K562 (cell line): ENCODE measurements around the gene ZEB2. TPM values are rescaled to one million over a fixed set of nuclear protein-coding genes. Genes with fewer than 3 reads are reported as not detected.

Experiments used
- ADNP ChIP-seq: fragments of 200-800 bp; sonication (Bioruptor generic); IDR thresholded peaks from 2 replicates; pipeline ENCODE4 v1.6.1; 2016; ENCODE audit warnings: missing genetic modification characterization, missing compliant biosample characterization
- BCOR ChIP-seq: fragments of 450-650 bp; IDR thresholded peaks from 2 replicates; pipeline ENCODE4 v1.6.1; 2016
- CBX3 ChIP-seq, 2 experiments: IDR thresholded peaks; 1 replicate in 1 of 2; 2 replicates in 1 of 2; pipeline ENCODE4 v1.6.1; 2012; ENCODE audit warnings: inconsistent platforms in 2 of 2, low read length in 2 of 2, borderline replicate concordance in 1 of 2, control low read depth in 1 of 2
- CC2D1A ChIP-seq: fragments of 450-650 bp; IDR thresholded peaks from 2 replicates; pipeline ENCODE4 v1.6.1; 2017; ENCODE audit warnings: mild to moderate bottlenecking
- DIDO1 ChIP-seq: fragments of 450-650 bp; IDR thresholded peaks from 2 replicates; pipeline ENCODE4 v1.6.1; 2016; ENCODE audit warnings: low read depth, missing biosample characterization, missing genetic modification characterization
- EHMT2 ChIP-seq: fragments of 450-650 bp; IDR thresholded peaks from 2 replicates; pipeline ENCODE4 v1.6.1; 2018; ENCODE audit warnings: antibody characterized with exemption
- HMG20B ChIP-seq: fragments of 250-450 bp; sonication (Bioruptor Pico); IDR thresholded peaks from 2 replicates; pipeline ENCODE4 v1.5.0; 2021; ENCODE audit warnings: mild to moderate bottlenecking
- HSF4 ChIP-seq: fragments of 250-450 bp; sonication (Bioruptor Pico); IDR thresholded peaks from 2 replicates; pipeline ENCODE4 v2.1.2; 2022; ENCODE audit warnings: mild to moderate bottlenecking, moderate library complexity, borderline replicate concordance
- MTF1 ChIP-seq: fragments of 250-450 bp; sonication (Bioruptor Pico); IDR thresholded peaks from 2 replicates; pipeline ENCODE4 v1.9.0; 2021; ENCODE audit warnings: moderate library complexity, mild to moderate bottlenecking, inconsistent platforms, borderline replicate concordance
- MYNN ChIP-seq, 2 experiments: sonication (generic); formaldehyde crosslinking in 1 of 2; IDR thresholded peaks; 2 replicates each; pipeline versions ENCODE4 v1.5.0 to v1.6.1; 2016 to 2020; ENCODE audit warnings: antibody characterized with exemption in 1 of 2, missing genetic modification reagents in 1 of 2
- NCOA6 ChIP-seq: fragments of 450-650 bp; IDR thresholded peaks from 2 replicates; pipeline ENCODE4 v1.6.1; 2017; ENCODE audit warnings: mild to moderate bottlenecking
- PHF20 ChIP-seq: fragments of 450-650 bp; IDR thresholded peaks from 2 replicates; pipeline ENCODE4 v1.6.1; 2018; ENCODE audit not compliant: partially characterized antibody
- POLR2A ChIP-seq: fragments of 450-650 bp; conservative IDR thresholded peaks from 2 replicates; pipeline ENCODE4 v1.6.1; 2016
- POLR3A ChIP-seq: IDR thresholded peaks from 2 replicates; pipeline ENCODE4 v1.6.1; 2011; ENCODE audit warnings: borderline replicate concordance, mild to moderate bottlenecking, moderate library complexity; ENCODE audit not compliant: insufficient read length, insufficient read depth; ENCODE audit errors: extremely low read depth
- PRPF4 ChIP-seq: fragments of 200-400 bp; formaldehyde crosslinking; IDR thresholded peaks from one replicate; pipeline ENCODE4 v1.6.1; 2017; ENCODE audit warnings: low read length, low read depth, mild to moderate bottlenecking; ENCODE audit not compliant: insufficient read depth, poor library complexity, severe bottlenecking
- RBM39 ChIP-seq: fragments of 200-400 bp; formaldehyde crosslinking; optimal IDR thresholded peaks from 2 replicates; pipeline ENCODE3; 2018; ENCODE audit warnings: low read depth, low read length
- RCOR1 ChIP-seq, 2 experiments: IDR thresholded peaks; 2 replicates each; pipeline ENCODE4 v1.6.1; 2012; ENCODE audit warnings: low read depth in 2 of 2, low read length in 2 of 2, borderline replicate concordance in 1 of 2, improper control_type of control experiment in 1 of 2
- ZKSCAN1 ChIP-seq: fragments of 150-350 bp; IDR thresholded peaks from 2 replicates; pipeline ENCODE4 v1.6.1; 2016; ENCODE audit warnings: low read depth, low read length
- ZNF239 ChIP-seq: fragments of 250-450 bp; sonication (Bioruptor Pico); IDR thresholded peaks from 2 replicates; pipeline ENCODE4 v1.4.0; 2020; ENCODE audit warnings: mild to moderate bottlenecking
- ZNF695 ChIP-seq: fragments of 450-650 bp; formaldehyde crosslinking; IDR thresholded peaks from 2 replicates; pipeline ENCODE4 v1.4.0; 2020; ENCODE audit warnings: mild to moderate bottlenecking, moderate library complexity
- ZNF75A ChIP-seq: fragments of 450-650 bp; formaldehyde crosslinking; IDR thresholded peaks from 2 replicates; pipeline ENCODE4 v1.4.0; 2020; ENCODE audit warnings: mild to moderate bottlenecking
- polyA plus RNA-seq, 8 experiments: library from polyadenylated mRNA; depleted of rRNA in 4 of 8; stranded (reverse) in 5 of 8; unstranded in 3 of 8; fragments of >200 nt; fragmentation: Nextera tagmentation in 2 of 8; fragmentation: Illumina TruSeq in 1 of 8; extraction: Ambion mirVana in 2 of 8; extraction: Trizol in 1 of 8; gene quantifications; 2 replicates each; pipeline versions ENCODE4 v1.2.1 to v1.2.3, GENCODE V29; 2011 to 2014; ENCODE audit warnings: inconsistent platforms in 1 of 8, missing spikeins in 1 of 8
- total RNA-seq, 7 experiments: library from RNA; depleted of rRNA in 6 of 7; stranded (reverse); fragments of >200 nt in 6 of 7; fragmentation: Illumina TruSeq in 2 of 7; extraction: Trizol in 2 of 7; gene quantifications; 2 replicates each; pipeline versions ENCODE4 v1.2.1 to v1.2.3, GENCODE V29; 2011 to 2021; ENCODE audit warnings: low replicate concordance in 1 of 7
- TF ChIP-seq, protein P1 (sequence below), 2 experiments: fragments of 250-450 bp in 1 of 2; fragments of 450-650 bp in 1 of 2; sonication (Bioruptor Pico) in 1 of 2; IDR thresholded peaks; 2 replicates each; pipeline versions ENCODE4 v1.6.1 to v1.8.0; 2016 to 2021; ENCODE audit warnings: mild to moderate bottlenecking in 2 of 2, moderate library complexity in 2 of 2, missing compliant biosample characterization in 1 of 2, missing genetic modification characterization in 1 of 2
- TF ChIP-seq, protein P2 (sequence below): fragments of 250-450 bp; sonication (Bioruptor Pico); IDR thresholded peaks from 2 replicates; pipeline ENCODE4 v1.5.0; 2021
- TF ChIP-seq, protein P3 (sequence below): fragments of 450-650 bp; conservative IDR thresholded peaks from 2 replicates; pipeline ENCODE4 v1.6.1; 2016; ENCODE audit warnings: missing genetic modification characterization, low read depth, mild to moderate bottlenecking, missing compliant biosample characterization, moderate library complexity
- TF ChIP-seq, protein P4 (sequence below): fragments of 450-650 bp; IDR thresholded peaks from 2 replicates; pipeline ENCODE4 v1.6.1; 2018; ENCODE audit warnings: mild to moderate bottlenecking, low read depth; ENCODE audit not compliant: partially characterized antibody
- TF ChIP-seq, protein P5 (sequence below): sonication (generic); formaldehyde crosslinking; IDR thresholded peaks from 2 replicates; pipeline ENCODE4 v1.8.1; 2022; ENCODE audit warnings: missing genetic modification reagents

Gene ZEB2
- total and polyA plus RNA-seq, 9 of the 15 experiments (the other 6 are each of a cell fraction or from before 2014, with no cell fraction given), result 15.1 to 113 (median 72.3) TPM

DNA sequence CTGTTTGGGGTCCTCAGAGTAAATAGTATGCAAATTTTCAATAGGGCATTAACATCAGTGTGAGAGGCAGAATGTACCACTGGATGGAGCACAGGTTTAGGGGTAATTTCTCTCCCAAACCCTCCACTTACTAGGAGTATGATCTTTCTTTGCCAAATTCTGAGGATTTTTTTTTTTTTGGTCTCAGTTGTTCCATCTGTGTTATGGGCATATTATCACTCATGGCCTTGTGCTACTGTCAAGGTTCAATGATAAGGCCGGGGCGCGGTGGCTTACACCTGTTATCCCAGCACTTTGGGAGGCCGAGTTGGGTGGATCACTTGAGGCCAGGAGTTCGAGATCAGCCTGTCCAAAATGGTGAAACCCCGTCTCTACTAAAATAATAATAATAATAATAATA lies 30.2 kb upstream of the ZEB2 start (continued):
- TF ChIP-seq, protein P1, sequence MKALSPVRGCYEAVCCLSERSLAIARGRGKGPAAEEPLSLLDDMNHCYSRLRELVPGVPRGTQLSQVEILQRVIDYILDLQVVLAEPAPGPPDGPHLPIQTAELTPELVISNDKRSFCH (CRISPR knock-in tag; IDR thresholded peaks at IDR 0.05), result no peak
- TF ChIP-seq, protein P1 (tag; IDR thresholded peaks at IDR 0.05), result no peak
- TF ChIP-seq PRPF4 (no peak), CC2D1A (peak; percentile 51; the same call in 1 of the 2 replicates), CBX3 (IDR thresholded peaks at IDR 0.05; ENCODE audit: borderline replicate concordance in 1 of 2, low read length in 2 of 2) (peak in 1 of 2 experiments; percentile 73; a peak in 1 of 3 replicates), ADNP (tag) (peak; percentile 90), HSF4 (CRISPR knock-in tag) (no peak), ZNF75A (CRISPR knock-in tag) (no peak), RCOR1 (IDR thresholded peaks at IDR 0.05; ENCODE audit: borderline replicate concordance in 1 of 2, low read depth in 2 of 2, low read length in 2 of 2) (peak in 1 of 2 experiments; percentile 39; a peak in 1 of 4 replicates), RBM39 (no peak), NCOA6 (no peak), MYNN (IDR thresholded peaks at IDR 0.05) (no peak), MYNN (CRISPR knock-in tag; IDR thresholded peaks at IDR 0.05) (no peak), ZNF239 (CRISPR knock-in tag) (no peak), POLR2A (no peak), DIDO1 (no peak), POLR3A (no peak), PHF20 (peak; percentile 59), ZNF695 (CRISPR knock-in tag) (no peak), ZKSCAN1 (no peak), HMG20B (CRISPR knock-in tag) (no peak), MTF1 (CRISPR knock-in tag) (no peak), BCOR (peak; percentile 98), EHMT2 (no peak)
- TF ChIP-seq, protein P2, sequence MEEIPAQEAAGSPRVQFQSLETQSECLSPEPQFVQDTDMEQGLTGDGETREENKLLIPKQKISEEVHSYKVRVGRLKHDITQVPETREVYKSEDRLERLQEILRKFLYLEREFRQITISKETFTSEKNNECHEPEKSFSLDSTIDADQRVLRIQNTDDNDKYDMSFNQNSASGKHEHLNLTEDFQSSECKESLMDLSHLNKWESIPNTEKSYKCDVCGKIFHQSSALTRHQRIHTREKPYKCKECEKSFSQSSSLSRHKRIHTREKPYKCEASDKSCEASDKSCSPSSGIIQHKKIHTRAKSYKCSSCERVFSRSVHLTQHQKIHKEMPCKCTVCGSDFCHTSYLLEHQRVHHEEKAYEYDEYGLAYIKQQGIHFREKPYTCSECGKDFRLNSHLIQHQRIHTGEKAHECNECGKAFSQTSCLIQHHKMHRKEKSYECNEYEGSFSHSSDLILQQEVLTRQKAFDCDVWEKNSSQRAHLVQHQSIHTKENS (CRISPR knock-in tag), result no peak
- TF ChIP-seq, protein P3, sequence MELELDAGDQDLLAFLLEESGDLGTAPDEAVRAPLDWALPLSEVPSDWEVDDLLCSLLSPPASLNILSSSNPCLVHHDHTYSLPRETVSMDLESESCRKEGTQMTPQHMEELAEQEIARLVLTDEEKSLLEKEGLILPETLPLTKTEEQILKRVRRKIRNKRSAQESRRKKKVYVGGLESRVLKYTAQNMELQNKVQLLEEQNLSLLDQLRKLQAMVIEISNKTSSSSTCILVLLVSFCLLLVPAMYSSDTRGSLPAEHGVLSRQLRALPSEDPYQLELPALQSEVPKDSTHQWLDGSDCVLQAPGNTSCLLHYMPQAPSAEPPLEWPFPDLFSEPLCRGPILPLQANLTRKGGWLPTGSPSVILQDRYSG (tag), result no peak
- TF ChIP-seq, protein P4, sequence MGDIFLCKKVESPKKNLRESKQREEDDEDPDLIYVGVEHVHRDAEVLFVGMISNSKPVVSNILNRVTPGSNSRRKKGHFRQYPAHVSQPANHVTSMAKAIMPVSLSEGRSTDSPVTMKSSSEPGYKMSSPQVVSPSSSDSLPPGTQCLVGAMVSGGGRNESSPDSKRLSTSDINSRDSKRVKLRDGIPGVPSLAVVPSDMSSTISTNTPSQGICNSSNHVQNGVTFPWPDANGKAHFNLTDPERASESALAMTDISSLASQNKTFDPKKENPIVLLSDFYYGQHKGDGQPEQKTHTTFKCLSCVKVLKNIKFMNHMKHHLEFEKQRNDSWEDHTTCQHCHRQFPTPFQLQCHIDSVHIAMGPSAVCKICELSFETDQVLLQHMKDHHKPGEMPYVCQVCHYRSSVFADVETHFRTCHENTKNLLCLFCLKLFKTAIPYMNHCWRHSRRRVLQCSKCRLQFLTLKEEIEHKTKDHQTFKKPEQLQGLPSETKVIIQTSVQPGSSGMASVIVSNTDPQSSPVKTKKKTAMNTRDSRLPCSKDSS, result no peak
- TF ChIP-seq, protein P5, sequence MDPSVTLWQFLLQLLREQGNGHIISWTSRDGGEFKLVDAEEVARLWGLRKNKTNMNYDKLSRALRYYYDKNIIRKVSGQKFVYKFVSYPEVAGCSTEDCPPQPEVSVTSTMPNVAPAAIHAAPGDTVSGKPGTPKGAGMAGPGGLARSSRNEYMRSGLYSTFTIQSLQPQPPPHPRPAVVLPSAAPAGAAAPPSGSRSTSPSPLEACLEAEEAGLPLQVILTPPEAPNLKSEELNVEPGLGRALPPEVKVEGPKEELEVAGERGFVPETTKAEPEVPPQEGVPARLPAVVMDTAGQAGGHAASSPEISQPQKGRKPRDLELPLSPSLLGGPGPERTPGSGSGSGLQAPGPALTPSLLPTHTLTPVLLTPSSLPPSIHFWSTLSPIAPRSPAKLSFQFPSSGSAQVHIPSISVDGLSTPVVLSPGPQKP (CRISPR knock-in tag), result no peak
